ENCODE data around the gene CROCC. TPM values are rescaled to one million over a fixed set of nuclear protein-coding genes. Genes with fewer than 3 reads are reported as not detected.
A peak's percentile ranks its signal among the peaks of the same experiment; 100 is the strongest.

CROCC gene
- total RNA-seq, 4 donors from 2014 or later: 8.0 to 34.5 (median 30.0) TPM

- peaks cover 0 to 28% (median 7%) of the 10 kb centered on the region in 3 donors for H3K4me1 ChIP-seq
- H3K4me3 ChIP-seq: no peak overlapping the region
- TF ChIP-seq CTCF (IDR thresholded peaks at IDR 0.05) (no peak), POLR2AphosphoS5 (IDR thresholded peaks at IDR 0.05) (no peak)
- H3K9me3 ChIP-seq: no peaks in the 10 kb centered on the region
- H3K27me3 ChIP-seq: no peaks in the 10 kb centered on the region
- no CpG with 5 or more reads among the region's 28 CpGs for WGBS, 2 donors (ENCODE audit: low coverage in 1 of 2)
- no peak overlapping the region for H3K27ac ChIP-seq
- no peak for ATAC-seq
- peaks cover 0 to 52% of the 10 kb centered on the region in 2 donors for H3K36me3 ChIP-seq
These were observed 48.6 kb downstream of the CROCC start for GRCh38 chr1:16970132-16970910.

- TF ChIP-seq EP300 (IDR thresholded peaks at IDR 0.05) (no peak), POLR2AphosphoS5 (IDR thresholded peaks at IDR 0.05) (no peak), CTCF (IDR thresholded peaks at IDR 0.05) (no peak), POLR2A (IDR thresholded peaks at IDR 0.05) (no peak)
- WGBS, 2 donors (ENCODE audit: low coverage in 1 of 2): 87% methylated on average over 3 of the region's 28 CpGs; no CpG with 5 or more reads in 1 of the 2 donors
- Histone ChIP-seq H3K4me1 (peaks cover 0 to 38% (median 7%) of the 10 kb centered on the region in 3 donors), H3K9me3 (no peaks in the 10 kb centered on the region), H3K36me3 (peaks cover 0 to 40% of the 10 kb centered on the region in 2 donors), H3K27me3 (no peaks in the 10 kb centered on the region), H3K27ac (peak overlapping the region in 1 of 4 donors; percentile 24), H3K4me3 (no peak overlapping the region)
- ATAC-seq: no peak
These were observed 49.8 kb downstream of the CROCC start for GRCh38 chr1:16971341-16972188.

- no peak for ATAC-seq
- no peaks in the 10 kb centered on the region for H3K27me3 ChIP-seq
These were observed 50.6 kb downstream of the CROCC start for GRCh38 chr1:16972189-16972895.

GRCh38 chr1:16973215-16973614 lies 51.5 kb downstream of the CROCC start:
- peaks cover 0 to 28% (median 0%) of the 10 kb centered on the region in 3 donors for H3K4me1 ChIP-seq
- H3K27me3 ChIP-seq: no peaks in the 10 kb centered on the region
- WGBS, 2 donors (ENCODE audit: low coverage in 1 of 2): 80 to 100% methylated on average over 3 of the region's 9 CpGs
- H3K36me3 ChIP-seq: peaks cover 0 to 28% of the 10 kb centered on the region in 2 donors
- H3K27ac ChIP-seq: no peak overlapping the region
- no peaks in the 10 kb centered on the region for H3K9me3 ChIP-seq
- ATAC-seq: no peak
- TF ChIP-seq EP300 (IDR thresholded peaks at IDR 0.05) (no peak), CTCF (IDR thresholded peaks at IDR 0.05) (no peak)
- H3K4me3 ChIP-seq: no peak overlapping the region

More at GRCh38 chr1:16972189-16972895, 50.6 kb downstream of the CROCC start:
- TF ChIP-seq POLR2AphosphoS5 (IDR thresholded peaks at IDR 0.05) (no peak), POLR2A (IDR thresholded peaks at IDR 0.05) (no peak), CTCF (IDR thresholded peaks at IDR 0.05) (no peak), EP300 (IDR thresholded peaks at IDR 0.05) (no peak)
- Histone ChIP-seq H3K9me3 (no peaks in the 10 kb centered on the region), H3K27ac (peak overlapping the region in 2 of 4 donors; percentile 9 to 24), H3K36me3 (peaks cover 0 to 34% of the 10 kb centered on the region in 2 donors), H3K4me3 (no peak overlapping the region), H3K4me1 (peaks cover 0 to 31% (median under 1%) of the 10 kb centered on the region in 3 donors)
- WGBS, 2 donors (ENCODE audit: low coverage in 1 of 2): 80% methylated on average over 2 of the region's 11 CpGs

All from gastroesophageal sphincter (tissue), 4 donors.